Endometrial microvascular endothelial cells (primary cell): ENCODE data around the gene LTBP4. TPM values are rescaled to one million over a fixed set of nuclear protein-coding genes. Genes with fewer than 3 reads are reported as not detected.
"Not testable (repeated sequence)": the region's sequence is repeated elsewhere in the genome, so short reads cannot be mapped to it uniquely, and the experiment has no call there.

Experiments used
- in situ Hi-C: cut with HindIII; loops from 2 replicates; pipeline ENCODE4 v1.10.0; 2017; ENCODE audit warnings: low sequenced_read_pairs, low pct_unique_long_range_greater_than_20kb; ENCODE audit errors: inconsistent ontology term
- total RNA-seq: library from RNA; depleted of rRNA; stranded (reverse); fragments of >200 nt; gene quantifications from one replicate; pipeline ENCODE4 v1.2.3, GENCODE V29; 2015; ENCODE audit errors: inconsistent ontology term

LTBP4 gene
- total RNA-seq, 1 donor from 2014 or later = 11.6 TPM

DNA sequence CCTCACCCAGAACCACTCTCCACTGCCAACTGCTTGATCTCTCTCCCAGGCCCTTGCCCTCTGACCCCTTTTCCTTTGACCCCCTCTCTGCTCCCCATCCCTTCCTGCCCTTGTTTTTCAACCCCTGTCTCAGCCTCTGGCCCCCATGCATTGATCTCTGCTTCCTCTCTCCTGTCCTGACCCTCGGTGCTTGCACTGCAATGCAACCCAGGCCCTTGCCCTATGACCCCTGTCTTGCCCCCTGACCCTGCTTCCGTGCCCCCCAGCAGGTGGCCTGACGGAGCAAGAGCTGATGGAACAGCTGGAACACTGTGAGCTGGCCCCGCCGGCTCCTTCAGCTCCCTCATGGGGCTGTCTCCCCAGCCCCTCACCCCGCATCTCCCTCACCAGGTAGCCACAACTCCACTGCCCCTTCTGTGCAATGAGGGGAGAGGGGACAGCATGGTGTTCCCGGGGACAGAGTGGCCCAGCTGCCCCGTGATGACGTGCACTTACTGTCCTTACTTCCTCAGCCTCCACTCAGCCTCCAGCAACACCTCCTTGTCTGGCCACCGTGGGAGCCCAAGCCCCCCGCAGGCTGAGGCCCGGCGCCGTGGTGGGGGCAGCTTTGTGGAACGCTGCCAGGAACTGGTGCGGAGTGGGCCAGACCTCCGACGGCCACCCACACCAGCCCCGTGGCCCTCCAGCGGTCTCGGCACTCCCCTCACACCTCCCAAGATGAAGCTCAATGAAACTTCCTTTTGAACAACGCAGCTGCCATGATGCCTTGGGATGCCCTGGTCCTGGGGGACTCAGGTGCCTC lies 10.5 kb upstream of the LTBP4 start:
- in situ Hi-C loops = no loop called here

DNA sequence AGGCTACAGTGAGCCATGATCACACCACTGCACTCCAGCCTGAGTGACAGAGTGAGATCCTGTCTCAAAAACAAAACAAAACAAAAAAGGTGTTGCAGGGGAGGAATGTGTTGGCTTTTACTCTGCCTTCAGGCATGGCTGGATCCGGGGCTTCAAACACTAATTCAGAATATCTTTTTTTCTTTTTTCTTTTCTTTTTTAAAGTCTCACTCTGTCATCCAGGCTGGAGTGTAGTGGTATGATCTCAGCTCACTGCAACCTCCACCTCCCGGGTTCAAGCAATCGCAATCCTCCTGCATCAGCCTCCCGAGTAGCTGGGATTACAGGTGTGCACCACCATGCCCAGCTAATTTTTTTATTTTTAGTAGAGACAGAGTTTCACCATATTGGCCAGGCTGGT lies 9.4 kb upstream of the LTBP4 start:
- in situ Hi-C loops = not testable (repeated sequence)

DNA sequence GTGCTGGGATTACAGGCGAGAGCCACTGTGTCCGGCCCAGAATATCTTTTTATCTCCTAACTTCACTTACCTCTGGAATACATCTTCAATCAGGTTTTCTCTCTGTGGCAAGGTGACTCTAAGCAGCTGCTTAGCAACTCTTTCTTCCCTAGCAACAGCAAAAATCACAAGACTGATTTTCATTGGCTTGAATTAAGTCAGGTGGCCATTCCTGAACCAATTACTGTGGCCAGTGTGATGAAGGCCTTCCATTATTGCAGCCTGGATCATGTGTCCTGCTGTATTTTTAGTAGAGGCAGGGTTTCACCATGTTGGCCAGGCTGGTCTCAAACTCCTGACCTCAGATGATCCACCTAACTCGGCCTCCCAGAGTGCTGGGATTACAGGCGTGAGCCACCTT lies 9.0 kb upstream of the LTBP4 start:
- in situ Hi-C loops = no loop called here

DNA sequence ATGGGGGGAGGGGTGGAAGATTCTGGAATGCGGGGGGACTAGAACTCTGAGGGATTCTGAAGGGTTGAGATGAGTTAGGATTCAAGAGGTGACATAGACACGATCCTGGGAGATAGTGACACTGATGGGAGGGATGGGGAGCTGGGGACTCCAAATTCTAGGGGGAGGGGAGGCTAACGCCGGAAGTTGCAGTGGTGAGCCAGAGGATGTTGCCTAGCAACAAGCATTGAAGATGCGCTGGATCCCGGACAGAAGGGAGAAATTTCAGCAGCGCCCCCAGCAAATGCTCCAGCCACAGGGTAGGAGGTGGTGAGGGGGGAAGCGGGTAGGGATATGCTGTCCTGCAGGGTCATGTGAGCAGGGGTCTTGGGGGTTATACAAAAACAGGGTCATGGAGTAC lies 6.9 kb upstream of the LTBP4 start:
- in situ Hi-C loops = no loop called here

DNA sequence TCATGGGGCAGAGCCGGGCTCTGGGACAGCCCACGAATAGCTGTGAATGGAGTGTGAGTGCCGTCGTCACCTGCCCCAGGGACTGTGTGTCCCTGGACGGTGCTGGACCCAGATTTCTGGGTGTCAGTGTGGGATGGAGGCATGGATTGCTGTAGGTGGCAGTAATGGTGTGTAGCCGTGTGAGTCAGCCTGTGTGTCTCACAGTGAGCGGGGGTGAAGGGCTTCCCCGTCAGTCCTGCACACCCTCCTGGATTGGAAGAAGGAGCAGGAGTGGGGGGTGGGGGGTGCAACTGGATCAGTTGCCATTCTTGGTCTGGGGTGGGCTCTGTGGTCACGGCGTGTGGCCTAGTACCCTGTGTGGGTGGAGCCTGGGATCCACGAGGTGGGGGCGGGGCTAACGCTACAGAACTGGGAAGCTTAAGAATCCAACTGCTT lies 6.5 kb upstream of the LTBP4 start:
- in situ Hi-C loops = no loop called here

DNA sequence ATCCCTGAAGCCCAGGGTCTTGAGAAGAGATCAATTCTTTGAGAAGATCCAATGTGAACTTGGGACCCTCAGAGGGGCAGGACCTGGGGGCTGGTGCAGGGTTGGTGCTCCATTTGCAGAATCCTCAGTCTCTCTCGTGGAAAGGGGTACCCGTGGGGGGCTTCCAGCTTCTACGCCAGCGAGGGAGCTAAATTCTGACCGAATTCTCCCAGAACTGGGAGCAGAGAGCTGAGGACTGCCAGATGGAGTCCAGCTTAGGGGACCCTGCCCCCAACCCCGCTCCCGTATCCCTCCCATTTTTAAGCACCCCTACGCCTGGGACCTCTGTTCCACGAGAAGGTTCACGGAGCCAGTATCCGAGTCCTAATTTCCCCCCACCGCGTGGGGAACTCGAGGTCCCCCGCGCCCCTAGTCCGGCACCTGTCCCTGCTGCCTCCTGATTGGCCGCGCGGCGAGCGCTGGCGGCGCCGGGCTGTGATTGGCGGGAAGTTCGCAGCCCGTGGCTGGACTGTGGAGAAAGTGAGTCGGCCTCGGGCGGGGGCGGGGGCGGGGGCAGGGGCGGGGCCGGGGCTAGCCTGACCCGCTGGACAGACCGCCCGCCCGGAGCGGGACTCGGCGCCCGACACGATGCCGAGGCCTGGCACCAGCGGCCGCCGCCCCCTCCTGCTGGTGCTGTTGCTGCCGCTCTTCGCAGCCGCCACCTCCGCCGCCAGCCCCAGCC lies 4.4 kb upstream of the LTBP4 start:
- in situ Hi-C loops = no loop called here

DNA sequence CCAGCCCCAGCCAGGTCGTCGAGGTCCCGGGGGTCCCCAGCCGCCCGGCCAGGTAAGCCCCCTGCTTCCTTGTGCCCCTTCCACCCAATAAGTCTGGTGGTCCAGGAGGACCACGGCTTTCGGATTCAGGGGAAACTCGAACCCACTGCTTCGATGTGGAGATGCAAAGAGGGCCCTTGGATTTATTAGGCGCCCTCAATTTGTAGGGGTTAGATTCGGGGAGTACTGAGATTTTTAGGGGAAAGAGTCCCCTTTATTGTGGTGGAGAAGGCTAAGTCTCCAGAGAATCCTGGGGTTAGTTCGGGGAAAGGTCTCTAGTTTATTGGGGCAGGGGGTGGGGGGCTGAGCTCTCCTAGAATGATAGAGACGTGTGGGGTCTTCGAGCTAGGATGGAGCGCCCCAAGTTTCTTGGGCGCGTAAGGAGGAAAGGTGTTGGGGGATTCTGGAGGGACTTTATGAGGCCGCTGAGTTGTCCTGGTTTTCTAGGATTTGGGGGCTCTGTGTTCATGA lies 3.8 kb upstream of the LTBP4 start:
- in situ Hi-C loops = no loop called here

DNA sequence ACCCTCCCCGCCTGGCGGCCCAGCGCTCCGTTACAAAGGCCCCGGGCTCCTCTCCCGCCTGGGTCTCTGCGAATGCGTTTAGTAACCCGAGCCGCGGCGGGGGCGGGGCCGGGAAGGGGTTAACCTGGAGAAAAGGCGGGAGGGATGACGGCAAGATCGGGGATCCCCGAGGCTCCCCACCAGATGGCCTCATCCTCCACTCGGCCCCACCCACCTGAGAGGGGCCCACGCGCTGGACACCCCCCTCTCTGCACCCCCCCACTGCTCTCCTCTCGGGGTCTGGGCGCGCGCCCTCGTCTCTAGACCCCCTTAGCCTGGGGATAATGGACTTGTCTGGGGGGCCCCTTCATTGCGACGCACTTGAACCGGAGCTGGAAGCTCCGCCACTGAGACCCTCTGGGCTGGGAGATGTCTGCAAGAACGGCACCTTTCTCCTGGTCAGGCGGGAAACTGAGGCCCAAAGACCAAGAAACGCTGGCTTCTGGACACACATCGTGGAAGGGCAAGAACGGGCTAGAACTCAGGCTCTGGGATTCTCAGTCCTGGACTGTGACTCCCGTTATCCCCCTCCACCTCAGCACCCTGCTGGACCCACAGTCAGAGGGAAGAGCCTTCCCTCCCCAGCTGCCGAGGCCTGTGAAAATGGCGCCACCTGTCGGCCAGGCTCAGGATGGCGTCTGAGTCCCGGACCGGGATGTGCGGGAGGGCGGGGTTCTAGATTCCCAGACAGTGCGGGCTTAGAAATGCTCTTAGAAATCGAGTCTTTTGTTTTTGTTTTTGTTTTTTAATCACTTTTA lies 2.9 kb upstream of the LTBP4 start:
- in situ Hi-C loops = no loop called here

DNA sequence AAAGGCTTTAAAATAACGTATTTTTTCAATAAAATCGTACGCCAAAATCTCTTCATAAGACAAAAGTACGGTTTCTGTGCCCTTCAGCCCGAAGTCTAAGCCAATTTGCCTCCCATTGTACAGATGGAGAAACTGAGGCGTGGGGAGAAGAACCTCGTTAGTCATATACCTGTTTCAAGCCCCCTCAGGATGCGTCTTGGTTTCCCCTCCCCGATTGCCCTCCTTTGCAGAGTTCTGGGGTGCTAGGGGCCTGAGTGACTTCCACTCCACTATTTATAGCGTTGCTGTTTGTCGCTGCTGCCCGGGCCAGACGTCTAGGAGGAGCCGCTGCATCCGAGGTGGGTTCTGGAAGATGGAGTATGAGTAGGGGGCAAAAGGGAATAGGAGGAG lies 2.3 kb upstream of the LTBP4 start:
- in situ Hi-C loops = no loop called here

DNA sequence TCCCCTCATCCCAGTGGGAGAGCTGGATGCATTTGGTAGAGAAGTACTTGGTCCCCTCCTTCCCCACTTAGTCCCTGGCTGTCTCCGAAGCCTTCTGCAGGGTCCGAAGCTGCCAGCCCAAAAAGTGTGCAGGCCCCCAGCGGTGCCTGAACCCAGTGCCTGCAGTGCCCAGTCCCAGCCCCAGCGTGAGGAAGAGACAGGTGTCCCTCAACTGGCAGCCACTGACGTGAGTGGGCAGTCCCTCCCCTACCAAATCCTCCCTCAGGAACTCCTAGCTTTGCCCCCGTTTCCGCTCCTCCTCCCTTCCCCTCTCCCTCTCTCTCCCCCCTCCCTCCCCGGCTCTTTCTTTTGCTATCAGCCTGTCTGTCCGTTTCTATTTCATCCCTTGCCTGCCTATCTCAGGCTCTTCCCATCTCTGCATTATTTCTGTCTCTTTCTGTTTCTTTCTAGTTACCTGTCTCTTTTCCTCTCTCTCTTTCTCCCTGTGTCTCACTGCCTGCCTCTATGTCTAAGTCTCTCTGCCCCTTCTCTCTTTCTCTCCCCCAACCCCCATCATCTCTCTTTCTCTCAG lies 1.8 kb upstream of the LTBP4 start:
- in situ Hi-C loops = no loop called here

DNA sequence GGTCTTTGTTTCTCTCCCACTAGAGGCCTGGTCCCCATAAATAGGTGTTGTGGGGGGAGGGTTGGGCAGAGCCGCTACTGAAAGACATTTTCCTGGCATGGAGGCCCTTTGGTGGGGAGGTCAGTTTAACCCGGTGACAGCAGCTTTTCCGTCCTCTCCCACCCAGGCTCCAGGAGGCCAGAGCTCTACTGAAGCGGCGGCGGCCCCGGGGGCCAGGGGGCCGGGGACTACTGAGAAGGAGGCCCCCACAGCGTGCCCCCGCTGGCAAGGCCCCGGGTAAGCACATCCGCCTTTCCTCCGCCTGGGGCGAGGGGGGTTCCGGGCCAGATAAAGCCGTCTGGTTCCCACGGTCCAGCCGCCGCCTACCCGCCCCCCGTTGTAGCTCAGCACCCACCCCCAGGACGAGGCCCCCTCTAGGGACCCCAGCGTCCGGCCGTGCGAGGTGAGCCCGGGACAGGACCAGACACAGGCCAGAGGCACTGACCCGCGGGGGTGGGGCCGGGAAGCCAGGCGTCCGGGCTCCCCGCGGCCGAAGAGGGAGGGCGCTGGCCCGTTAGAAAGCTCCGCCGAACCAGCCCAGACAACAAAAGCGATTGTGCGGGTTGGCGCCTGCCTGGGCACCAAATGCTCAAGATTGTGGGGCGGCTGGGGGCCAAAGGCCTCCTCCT lies 1.1 kb upstream of the LTBP4 start:
- in situ Hi-C loops = no loop called here

DNA sequence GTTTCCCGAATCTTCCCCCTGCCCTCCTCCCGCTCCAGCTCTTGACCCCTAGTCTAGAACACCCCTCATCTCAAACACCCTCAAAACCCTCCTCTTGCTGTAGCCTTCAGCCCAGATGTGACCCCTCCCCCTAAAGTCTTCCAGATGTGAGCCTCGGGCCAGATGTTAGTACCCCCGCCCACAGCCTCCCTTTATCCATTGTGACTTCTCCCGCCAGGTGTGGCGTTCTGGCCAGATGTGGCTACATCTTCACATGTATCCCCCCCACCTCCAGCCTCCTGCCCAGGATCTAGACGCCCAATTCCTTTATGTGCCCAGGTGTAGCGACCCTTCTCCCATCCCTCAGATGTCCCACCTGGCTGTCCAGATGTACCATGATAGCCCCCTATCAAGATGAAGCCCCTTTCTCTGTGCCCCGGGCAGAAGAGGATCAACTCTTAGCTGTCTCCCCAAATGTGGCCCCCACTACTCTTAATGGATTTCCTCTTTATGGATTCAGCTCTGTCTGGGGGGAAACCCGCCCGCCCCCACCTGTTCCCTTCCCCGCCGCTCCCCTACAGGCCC lies 517 bp upstream of the LTBP4 start:
- in situ Hi-C loops = no loop called here

DNA sequence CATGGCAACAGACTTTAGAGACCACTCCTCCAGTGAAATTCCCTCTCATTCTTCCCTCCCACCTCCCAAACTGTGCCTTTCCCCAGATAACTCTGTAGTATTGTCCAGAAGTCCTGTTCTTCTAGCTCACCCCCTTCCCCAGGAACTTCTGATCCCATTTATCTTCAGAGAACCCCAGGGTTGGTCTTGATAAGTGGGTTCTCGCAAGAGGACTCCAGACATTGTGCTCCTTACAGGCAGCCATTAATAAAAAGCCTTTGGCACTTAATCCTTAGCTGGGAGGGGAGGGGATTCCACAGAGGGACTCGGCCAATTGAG lies 1.9 kb downstream of the LTBP4 start:
- in situ Hi-C loops = no loop called here

DNA sequence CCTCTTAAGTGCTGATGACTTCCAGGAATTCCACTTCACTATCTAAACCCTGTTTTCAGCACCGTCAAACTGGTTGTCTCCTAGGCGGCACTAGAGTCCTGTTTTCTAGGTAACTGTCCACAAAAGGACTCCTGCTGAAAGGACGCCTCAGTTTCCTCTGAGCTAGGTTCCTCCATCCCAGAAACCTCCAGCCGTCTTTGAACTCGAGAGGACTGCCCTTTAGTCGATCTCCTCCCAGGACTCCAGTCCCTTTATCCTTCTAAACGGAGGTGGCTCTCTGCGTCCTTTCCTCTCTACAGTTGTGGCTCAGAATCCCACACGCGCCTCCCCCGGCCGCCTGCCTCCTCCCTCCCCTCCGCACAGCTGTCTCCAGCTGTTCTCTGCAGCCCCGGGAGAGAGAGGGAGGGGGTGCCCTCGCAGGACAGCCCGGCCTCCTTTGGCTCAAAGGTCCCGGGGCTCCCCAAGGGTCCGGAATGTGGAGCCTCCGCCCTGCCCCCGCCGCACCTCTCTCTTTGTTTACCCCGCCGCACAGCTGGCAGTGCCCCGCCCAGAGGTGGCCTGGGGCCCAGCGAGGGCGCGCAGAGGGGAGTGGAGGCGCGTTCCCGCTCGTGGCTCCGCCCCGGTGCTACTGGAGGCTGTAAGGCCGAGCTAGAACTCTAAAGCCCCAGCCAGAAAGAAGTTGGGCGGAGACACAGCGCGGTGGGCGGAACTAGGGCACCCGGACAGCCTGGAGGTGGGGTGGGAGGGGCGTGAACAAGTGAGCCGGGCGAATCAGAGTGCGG lies 2.4 kb downstream of the LTBP4 start:
- in situ Hi-C loops = no loop called here

DNA sequence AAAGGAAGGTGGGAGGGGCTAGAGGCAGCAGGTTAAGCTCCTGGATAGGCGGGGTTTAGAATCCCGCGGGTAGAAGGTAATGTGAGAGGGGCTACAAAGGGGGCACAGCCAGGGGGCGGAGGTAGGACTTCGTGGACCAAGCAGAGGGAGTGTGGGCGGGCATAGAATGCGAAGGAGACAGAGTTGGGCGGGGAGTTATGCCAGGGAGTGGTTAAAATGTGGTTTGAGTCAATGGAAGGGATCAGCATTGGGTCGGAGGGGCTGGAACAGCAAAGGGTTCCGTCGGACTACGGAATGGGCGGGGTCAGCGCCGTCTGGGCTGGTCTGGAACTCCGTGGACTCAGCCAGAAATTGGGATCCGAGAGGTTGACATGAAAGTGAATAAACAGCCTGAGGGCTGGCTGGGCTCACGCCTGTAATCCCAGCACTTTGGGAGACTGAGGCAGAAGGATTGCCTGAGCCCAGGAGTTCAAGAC lies 3.0 kb downstream of the LTBP4 start:
- in situ Hi-C loops = no loop called here

DNA sequence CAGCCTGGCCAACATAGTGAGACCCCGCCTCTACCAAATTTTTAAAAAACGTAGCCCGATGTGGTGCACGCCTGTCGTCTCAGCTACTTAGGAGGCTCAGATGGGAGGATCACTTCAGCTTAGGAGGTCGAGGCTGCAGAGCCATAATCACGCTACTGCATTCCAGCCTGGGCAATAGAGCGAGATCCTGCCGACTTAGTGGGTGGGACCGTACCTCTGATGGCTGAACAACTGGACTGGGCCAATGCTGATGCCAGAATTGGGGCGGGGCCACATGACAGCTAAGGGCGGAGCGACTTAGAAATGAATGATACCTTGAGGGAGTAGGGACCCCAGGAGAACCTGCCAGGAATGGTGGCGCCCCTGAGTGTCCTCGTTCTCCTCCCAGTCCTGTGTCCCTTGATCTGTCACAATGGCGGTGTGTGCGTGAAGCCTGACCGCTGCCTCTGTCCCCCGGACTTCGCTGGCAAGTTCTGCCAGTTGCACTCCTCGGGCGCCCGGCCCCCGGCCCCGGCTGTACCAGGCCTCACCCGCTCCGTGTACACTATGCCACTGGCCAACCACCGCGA lies 3.6 kb downstream of the LTBP4 start:
- in situ Hi-C loops = no loop called here

DNA sequence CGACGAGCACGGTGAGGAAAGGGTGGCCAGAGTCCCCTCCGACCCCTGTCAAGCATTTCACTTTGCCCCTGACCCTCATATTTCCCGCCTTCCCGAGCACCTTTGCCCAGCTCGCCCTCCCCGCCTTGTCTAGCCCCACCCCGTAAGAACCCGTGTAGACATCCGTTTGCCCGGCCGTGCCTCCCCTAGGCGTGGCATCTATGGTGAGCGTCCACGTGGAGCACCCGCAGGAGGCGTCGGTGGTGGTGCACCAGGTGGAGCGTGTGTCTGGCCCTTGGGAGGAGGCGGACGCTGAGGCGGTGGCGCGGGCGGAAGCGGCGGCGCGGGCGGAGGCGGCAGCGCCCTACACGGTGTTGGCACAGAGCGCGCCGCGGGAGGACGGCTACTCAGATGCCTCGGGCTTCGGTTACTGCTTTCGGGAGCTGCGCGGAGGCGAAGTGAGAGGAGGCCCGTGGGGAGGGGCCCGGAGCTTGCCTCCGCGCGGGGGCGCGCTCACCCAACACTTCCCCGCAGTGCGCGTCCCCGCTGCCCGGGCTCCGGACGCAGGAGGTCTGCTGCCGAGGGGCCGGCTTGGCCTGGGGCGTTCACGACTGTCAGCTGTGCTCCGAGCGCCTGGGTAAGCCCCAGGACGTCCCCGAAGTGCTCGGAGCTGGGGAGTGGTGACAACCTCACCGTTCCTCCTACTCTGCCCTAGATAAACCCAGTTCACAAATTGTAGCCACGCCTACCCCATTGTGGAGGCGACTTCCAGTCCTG lies 4.2 kb downstream of the LTBP4 start:
- in situ Hi-C loops = no loop called here
